Retina (tissue), 1 donor: Measurements from ENCODE around the gene SLFN12L.
"Not testable (repeated sequence)": the region's sequence is repeated elsewhere in the genome, so short reads cannot be mapped to it uniquely, and the experiment has no call there.

ENCODE experiments used
- DNase-seq: peaks from one replicate; pipeline ENCODE4 v3.0.0-alpha.2; 2016

Gene SLFN12L

DNA sequence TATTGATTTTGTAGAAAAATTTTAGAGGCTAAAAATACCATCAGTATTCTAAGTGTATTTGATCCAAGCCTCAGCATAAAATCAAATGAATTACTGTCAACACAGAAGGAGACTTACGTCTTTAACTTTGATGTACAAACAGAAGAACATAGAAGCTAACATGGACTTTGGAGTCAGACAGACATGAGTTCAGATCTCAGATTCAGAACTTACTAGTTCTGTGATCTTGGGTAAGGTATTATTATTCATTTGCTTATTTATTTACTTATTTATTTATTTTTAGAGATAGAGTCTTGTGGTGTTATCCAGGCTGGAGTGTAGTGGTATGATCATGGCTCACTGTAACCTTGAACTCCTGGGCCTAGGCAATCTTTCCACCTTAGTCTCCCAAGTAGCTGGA lies 4.0 kb upstream of the SLFN12L start:
- DNase-seq = no peak

DNA sequence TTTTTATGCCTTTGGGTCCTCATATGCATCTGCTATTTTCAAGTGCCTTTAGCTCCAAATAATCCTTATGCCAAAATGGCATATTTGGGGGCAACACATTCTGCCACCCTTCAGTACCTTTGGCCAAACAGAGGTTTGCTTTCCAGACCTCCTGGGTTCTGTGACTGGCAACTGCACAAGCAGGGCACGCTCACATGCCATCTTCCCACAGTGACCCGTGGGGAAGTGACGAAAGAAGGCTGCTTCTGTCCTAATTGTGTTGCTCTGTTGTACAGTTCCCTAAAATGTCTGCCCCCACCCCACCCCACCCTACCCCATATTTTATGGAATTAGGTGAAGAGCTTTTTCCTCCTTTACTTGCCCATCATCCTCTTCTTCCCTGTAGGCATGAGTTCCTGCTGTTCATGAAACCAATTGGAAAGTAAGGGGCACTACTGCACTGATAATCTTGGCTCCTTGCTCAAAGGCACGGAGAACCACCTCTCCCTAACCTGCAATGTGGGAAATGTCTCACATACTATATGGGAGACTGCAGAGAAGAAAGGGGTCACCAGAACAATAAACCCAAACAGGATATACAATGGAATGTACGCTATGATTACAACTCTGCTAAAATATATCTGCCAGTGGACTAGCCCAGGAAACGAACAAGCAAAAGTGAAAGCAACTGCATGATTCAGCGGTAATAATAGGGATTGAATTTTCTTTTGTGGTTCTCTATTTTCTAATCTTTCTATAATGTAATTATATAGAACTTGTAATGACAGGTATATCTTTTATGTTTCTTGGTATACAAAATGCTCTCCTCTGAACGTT lies 3.3 kb upstream of the SLFN12L start:
- no peak for DNase-seq

DNA sequence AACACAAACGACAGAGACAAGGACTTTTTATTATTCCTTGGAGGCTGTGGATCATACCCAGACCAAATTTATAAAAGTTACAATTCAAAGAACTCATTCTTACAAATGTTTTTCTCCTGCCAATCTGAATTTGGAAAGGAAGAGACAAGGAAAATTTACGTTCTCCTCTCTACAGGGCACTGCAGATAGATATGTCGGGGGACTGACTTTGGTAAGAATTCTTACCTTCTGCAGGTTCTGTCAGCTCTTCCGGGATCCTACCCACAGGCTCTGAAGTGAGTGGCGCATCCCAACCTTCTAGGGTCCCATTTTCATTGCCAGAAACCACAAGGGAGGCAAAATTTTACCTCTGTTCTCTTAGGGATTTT lies 2.2 kb upstream of the SLFN12L start:
- DNase-seq = no peak

DNA sequence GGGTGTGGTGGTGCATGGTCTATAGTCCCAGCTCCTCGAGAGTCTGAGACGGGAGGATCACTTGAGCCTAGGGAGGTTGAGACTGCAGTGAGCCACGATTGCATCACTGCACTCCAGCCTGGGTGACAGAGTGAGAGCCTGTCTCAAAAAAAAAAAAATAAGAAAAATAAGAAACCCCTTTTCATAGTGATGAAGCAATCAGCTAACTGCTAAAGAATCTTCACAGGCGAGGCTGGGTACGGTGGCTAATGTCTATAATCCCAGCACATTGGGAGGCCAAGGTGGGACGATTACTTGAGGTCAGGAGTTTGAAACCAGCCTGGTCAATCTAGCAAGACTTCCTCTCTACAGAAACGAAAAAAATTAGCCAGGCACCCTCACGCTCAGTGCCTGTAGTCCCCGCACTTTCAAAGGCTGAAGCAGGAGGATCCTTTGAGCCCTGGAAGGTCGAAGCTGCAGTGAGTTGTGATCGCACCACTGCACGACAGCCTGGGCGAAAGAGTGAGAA lies 760 bp downstream of the SLFN12L start:
- DNase-seq = no peak

DNA sequence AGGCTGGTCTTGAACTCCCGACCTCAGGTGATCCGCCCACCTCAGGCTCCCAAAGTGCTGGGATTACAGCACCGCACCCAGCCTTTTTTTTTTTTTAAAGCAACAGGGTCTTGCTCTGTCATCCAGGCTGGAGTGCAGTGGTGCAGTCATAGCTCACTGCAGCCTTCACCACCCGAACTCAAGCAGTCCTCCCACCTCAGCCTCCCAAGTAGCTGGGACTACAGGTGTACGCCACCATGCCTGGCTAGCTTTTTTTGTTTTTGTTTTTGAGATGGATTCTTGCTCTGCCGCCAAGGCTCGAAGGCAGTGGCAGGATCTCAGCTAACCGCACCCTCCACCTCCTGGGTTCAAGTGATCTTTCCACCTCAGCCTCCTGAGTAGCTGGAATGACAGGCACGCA lies 2.1 kb downstream of the SLFN12L start:
- DNase-seq = not testable (repeated sequence)

DNA sequence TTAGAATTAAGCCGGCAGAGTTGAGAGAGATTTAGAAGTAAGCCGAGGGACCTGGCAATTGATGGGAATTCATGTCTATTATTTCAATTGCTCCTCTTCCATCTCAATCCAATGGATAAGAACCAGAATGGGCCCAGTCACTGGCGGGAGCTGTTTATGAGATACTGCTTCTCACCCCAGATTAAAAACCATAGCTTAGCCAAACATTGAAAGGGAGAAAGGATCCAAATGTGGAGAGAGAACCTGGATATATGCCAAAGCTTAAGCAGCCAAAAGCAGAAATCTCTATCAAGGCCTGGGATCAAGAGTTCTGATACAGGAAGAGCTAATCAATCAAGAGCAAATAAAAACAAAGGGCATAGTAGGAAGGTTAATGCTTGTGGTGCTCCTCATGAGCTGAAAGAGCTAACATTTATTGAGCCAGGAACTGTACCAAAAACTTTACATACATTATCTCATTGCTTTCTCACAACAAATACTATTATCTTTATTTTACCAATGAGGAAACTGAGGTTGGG lies 2.8 kb downstream of the SLFN12L start:
- no peak for DNase-seq

DNA sequence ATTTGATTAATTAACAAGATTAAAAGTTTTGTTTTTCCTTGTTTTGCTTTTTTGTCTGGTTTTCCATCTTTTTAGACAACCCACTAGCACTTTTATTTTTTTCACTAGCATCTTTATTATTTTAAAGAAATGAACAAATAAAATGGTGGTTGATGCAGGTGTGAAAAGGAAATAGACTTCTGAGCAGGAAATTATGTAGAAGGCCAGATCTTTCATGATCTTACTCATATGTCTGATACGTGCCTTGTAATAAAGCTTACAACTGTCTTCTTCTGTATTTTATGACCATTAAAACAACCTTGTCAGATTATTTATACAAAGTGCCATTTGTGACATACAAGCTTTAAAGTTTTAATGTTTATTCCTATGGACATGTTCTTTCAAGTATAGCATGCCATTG lies 6.3 kb downstream of the SLFN12L start:
- no peak for DNase-seq

DNA sequence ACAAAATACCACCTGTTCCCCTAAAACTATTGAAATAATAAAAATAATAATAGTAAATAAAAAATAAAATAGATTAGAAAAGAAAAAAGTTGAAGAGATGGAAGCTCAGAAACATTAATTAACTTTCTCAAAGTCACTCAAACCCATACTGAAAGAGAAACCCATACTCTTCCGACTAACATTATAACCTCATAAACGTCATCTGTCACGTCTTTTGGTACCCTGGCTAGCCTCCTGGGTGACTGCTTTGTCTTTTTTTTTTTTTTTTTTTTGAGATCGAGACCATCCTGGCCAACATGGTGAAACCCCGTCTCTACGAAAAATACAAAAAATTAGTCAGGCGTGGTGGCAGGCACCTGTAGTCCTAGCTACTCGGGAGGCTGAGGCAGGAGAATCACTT lies 7.6 kb downstream of the SLFN12L start:
- DNase-seq = no peak

DNA sequence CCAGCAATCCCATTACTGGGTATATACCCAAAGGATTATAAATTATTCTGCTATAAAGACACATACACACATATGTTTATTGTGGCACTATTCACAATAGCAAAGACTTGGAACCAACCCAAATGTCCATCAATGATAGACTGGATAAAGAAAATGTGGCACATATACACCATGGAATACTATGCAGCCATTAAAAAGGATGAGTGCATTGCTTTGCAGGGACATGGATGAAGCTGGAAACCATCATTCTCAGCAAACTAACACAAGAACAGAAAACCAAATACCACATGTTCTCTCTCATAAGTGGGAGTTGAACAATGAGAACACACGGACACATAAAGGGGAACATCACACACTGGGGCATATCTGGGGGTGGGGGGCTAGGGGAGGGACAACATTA lies 8.2 kb downstream of the SLFN12L start:
- not testable (repeated sequence) for DNase-seq

DNA sequence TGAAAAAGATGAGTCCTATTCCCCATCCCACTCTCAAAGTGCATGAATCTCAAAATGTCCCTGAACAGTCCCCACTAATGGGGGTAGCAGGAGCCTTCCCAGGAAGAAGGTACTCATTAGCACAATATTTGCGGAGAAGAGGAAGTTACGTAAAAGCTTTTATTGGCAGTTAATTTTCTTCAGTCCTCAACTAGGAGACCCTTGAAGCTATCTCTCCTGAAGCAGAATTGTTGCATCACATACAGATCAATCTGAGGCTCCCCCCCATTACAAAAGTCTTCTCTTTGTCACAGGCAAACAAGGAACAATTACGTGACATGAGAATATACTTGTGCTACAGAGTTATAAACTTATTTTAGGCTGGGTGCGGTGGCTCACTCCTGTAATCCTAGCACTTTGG lies 14.2 kb downstream of the SLFN12L start:
- DNase-seq = no peak

DNA sequence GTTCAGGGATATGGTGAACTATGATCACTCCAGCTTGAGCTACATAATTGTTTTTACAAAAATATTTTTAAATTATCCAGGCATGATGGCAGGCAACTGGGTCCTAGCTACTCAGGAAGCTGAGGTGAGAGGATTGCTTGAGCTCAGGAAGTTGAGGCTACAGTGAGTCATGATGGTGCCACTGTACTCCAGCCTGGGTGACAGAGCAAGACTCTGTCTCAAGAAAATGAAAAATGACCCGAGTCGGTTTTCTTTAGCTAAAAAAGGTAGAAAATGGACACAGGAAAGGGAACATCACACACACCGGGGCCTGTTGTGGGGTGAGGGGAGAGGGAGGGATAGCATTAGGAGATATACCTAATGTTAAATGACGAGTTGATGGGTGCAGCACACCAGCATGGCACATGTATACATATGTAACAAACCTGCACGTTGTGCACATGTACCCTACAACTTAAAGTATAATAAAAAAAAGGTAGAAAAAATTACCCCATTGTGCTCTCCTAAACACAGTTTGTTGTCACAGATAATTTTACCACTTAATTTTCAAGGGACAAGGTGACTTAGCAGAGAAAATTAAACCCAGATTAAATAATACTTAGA lies 15.7 kb downstream of the SLFN12L start:
- not testable (repeated sequence) for DNase-seq

DNA sequence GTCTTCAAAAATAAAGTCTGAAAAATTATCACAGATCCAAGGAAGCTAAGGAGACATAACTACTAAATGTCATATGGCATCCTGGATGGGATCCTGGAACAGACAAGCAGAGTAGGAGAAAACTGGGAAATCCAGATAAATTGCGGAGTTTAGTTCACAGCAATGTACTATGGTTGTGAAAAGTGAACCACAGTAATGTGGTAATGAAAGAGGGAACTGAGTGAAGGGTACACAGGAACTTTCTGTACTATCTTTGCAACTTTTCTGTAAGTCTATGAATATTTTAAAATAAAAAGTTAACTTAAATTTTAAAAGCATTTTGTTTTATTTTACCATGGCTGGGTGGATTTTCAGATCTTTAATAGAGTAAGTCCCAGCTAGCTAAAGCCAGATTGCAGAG lies 16.3 kb downstream of the SLFN12L start:
- no peak for DNase-seq

DNA sequence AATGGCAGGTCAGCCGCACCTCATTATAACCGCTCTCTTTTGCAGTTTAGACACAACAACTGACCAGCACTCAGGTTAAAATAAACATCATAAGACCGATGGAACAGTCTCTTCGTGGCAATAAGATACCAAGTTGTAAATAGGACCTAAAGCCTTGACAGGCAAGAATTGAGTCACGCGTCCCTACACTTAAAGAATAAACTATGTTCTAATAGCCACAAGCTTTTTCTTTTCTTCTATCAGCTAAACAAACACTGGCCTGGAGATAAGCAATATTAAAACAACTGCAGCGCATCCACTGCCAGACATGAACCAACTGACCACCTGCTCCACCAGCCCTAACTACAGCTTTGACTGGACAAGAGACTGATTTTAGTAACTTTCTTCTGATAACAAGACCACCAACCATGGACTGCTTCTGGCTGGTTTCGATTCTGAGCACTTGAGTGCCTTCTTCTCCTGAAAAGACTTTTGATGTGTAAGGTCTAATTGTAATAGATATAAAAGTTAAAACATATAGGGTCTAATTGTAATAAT lies 17.5 kb downstream of the SLFN12L start:
- no peak for DNase-seq

DNA sequence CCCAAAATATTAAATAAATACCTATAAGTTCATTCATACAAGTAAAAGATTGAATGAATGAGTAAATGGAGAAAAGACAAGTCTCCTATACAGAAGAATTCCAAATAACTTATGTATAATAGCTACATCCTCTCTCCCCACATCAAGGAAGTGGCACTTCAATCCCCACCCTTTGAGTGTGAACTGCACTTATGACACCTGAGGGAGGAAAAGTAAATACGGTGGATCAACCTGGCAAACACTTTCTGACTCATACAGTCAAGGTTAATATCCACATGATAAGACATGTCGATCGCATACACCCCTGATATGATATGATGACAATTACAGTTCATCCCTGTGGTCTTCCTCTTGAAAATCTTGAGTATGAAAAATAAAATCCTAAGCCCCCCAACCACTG lies 18.0 kb downstream of the SLFN12L start:
- DNase-seq = no peak

DNA sequence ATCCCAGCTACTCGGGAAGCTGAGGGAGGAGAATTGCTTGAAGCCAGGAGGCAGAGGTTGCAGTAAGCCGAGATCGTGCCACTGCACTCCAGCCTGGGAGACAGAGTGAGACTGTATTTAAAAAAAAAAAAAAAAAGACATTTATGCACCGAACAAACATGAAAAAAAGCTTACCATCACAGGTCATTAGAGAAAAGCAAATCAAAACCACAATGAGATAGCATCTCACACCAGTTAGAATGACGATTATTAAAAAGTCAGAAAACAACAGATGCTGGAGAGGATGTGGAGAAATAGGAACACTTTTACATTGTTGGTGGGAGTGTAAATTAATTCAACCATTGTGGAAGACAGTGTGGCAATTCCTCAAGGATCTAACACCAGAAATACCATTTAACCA lies 19.0 kb downstream of the SLFN12L start:
- DNase-seq = not testable (repeated sequence)

DNA sequence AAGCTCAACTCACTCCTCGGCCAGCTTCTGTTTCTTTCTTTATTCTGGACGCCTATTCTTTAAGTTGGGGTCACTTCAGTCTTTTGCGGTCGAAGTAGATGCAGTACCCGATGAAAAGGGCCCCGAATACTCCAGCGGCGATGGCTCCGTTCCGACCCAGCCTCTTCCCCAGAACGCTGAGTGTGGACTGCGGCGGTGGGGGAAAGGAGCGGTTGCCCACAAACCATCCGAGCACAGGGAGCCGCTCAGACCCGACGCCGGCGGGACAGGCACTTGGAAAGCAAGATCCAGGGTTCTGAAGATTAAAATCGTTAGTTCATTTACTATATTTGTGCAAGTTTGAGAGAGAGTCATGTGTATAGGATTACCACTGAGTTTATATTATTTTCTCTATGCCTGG lies 22.5 kb downstream of the SLFN12L start:
- DNase-seq = no peak

DNA sequence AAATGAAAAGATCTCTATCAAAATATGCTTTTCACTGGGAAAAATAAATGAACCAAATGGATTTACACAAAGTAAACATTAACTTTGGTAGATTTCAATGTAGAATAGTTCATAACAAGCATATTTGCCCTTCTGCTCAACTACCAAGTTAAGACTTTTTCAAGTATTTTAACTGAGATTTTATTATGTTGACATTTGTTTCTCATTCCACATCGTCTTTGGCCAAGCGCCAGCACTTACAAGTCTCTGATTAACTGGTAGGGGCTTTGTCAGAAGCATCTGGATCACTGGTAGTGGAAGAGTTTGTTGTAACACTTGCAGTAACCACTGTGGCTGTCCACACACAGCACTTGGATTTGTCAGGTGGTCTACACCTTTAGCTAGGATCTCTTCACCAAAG lies 22.9 kb downstream of the SLFN12L start:
- DNase-seq = no peak

DNA sequence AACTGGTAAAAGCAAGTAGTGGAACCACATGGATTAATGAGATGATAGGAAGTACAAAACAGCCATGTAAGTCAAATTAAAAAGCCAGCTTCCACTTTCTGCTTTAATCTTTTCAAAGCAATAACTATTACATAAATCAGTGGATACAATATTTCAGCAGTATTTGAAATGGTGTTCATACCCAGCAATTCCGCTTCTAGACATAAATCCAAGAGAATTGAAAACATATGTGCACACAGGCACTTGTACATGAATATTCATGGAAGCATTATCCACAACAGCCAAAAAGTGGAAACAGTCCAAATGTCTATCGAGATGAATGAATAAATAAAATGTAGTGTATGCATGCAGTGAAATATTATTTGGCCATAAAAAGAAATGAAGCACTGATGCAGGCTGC lies 27.4 kb downstream of the SLFN12L start:
- DNase-seq = no peak

DNA sequence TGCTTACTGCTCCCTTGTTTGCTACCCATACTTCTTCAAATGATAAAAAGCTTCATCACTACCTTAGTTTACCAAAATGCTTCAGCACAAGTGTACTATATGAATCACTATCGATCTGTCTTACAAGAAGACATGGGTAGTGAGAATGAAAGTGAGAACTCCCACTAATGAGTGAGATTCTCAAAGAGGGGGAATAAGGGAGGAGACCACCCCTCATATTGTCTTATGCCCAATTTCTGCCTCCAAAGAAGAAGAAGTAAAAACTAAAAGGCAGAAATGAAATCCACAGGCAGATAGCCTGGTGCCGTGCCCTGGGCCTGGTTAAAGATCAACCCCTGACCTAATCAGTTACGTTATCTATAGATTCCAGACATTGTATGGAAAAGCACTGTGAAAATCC lies 29.8 kb downstream of the SLFN12L start:
- not testable (repeated sequence) for DNase-seq

DNA sequence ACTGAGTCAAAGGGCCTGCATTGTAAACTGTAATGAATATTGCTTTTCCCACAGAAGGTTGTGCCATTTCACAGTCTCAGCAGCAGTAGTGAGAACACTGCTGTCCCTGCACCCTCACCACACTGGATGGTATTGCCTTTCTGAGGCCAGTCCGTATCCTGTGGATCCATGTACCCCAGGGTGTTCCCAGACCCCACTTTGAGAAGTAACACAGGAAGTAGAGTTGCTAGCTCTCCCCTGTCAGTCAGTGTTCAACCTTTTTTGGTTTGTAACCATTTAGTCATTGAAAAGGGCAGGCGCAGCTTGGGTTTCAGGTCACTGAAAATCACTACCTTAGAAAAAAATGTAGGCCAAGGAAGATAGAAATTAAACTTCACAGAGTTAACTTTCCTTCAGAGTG lies 37.9 kb downstream of the SLFN12L start:
- no peak for DNase-seq

DNA sequence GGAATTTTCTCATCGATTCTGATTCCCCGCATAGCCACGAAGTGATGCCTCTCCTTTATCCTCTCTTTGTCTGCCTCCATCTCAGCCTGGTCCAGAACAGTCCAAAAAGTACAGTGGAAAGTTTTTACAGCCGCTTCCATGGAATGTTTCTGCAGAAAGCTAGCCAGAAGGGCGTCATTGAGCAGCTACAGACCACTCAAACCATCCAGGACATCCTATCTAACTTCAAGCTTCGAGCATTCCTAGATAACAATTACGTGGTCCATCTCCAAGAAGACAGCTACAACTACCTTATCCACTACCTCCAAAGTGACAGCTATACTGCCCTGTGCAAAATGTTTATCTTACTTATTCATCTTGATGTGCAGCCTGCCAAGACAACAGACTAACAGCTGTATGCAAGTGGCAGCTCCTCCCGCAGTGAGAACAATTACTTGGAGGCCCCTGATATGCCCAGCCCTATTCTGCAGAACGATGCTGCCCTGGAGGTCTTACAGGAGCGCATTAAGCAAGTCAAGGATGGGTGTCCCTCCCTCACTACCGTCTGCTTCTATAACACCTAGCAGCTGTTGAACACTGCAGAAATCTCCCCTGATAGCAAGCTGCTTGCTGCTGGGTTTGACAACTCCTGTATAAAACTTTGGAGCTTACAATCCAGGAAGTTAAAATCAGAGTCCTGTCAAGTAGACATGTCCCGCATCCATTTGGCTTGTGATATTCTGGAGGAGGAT lies 38.9 kb downstream of the SLFN12L start:
- DNase-seq = no peak

DNA sequence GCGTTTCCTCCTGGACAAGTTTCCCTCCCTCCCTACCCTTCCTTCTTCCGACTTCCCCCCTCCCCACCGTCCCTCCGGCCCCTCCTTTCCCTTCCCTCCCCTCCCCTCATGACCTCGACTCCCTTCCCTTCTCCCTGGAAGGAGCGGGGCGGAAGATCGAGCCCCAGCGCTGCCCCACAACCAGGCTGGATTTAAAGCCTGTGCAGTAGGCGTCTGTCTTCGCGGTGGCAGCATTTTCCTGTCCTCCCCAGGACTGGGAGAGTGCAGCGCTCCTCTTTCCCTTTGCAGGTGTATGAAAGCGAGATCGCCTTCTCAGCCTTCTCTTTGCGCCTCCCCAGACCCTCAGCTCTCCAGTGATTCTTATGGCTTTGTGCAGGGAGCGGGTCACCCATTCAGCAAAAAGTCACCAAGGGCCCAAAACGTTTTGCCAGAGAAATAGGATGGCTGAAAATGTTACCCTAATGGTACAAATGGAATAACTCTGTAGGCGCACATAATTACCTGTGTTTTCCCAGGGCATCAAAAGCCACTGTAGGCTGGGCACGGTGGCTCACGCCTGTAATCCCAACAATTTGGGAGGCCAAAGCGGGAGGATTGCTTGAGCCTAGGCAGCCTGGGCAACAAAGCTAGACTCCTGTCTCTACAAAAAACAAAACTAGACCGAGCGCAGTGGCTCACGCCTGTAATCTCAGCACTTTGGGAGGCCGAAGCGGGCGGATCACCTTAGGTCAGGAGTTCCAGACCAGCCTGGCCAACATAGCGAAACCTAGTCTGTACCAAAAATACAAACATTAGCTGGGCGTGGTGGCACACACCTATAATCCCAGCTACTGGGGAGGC lies 40.8 kb downstream of the SLFN12L start:
- DNase-seq = peak; percentile 42
